Activated T-helper 1 cell treated with Interleukin-2 at 50 U/mL for 16 hours (primary cell): Measurements from ENCODE around the gene ZNF772.
A peak's percentile ranks its signal among the peaks of the same experiment; 100 is the strongest.

Experiments used
- DNase-seq: peaks from one replicate; pipeline ENCODE4 v3.0.0-alpha.2; 2020; ENCODE audit warnings: low read depth

Gene ZNF772

DNA sequence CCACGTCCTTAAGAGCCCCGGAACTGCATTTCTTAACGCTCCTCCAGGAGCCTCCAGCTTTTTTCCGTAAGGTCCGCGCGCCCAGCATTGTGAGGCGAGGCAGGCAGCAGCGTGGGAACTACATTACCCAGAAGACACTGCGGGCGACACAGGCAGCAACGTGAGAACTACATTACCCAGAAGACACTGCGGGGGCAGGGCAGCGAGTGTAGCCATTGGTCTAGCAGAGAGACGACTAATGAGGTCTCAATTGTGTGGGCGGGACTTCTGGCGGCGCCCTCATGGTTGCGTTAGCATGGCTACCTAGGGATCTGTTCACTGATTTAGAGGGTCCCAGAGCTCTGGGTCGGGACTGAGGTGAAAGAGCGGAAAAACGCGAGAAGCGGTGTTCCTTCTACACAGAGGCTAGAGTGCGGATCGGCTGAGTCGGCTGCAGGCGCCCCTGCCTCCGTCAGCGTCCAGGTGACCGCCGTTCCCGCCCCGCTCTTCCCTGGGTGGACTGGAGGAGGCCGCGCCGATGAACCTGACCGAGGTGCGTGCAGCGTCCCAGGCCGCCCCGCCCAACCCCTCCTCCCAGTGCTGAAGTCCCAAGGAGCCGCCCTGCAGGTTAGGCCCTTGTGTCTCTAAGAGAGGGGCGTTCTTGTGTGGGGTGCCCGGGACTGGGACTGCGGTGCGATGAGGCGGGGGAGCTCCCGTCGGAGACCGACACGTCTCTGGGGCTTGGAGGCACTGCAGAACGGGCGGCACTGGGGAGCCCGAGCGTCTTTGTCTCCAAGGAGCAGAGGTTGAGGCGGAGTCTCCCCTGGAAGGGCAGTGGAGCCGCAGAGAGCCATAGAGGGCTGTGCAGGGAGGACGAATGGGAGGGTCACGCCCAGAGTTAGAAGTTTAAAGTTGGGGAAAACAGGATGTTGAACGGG lies 42.0 kb downstream of the ZNF772 start, which contains the start of gene ZNF749:
Gene ZNF749, plus strand, starts transcription at position 264 of the 917 bp plus-strand sequence. Its CDS starts 254 bp downstream, at position 518.
- peak; percentile 90 for DNase-seq

DNA sequence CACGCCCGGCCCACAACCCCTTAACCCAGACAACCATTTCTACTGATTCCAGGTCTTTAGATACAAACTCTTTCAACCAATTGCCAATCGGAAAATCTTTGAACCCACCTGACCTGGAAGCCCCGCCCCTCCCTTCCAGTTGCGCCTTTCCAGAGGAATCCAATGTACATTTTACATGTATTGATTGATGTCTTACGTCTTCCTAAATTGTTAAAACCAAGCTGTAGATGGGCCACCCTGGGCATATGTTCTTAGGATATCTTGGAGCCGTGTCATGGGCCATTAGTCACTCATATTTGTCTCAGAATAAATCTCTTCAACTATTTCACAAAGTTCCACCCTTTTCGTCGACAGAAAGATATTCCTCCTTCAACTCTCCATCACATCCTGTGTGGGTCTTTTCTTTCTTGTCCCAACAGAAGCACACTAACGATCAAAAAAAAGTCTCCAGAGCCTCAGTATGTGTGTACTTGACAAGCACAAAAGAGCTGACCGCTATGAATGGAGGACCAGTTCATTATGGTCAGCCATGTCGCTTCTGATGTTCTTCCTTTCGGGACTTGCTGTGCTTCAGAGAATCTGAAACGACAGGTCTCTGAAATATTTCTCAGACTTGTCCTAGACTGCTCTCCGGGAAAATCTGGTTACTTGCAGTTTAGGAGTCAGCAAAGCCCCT lies 42.8 kb downstream of the ZNF772 start:
- DNase-seq: no peak

DNA sequence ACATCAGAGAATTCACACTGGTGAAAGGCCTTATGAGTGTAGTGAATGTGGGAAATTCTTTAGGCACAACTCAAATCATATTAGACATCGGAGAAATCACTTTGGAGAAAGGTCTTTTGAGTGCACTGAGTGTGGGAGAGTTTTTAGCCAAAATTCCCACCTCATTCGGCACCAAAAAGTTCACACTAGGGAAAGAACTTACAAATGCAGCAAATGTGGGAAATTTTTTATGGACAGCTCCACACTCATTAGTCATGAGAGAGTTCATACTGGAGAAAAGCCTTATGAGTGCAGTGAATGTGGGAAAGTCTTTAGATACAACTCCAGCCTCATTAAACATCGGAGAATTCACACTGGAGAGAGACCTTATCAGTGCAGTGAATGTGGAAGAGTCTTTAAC lies 56.3 kb downstream of the ZNF772 start:
- DNase-seq: no peak

DNA sequence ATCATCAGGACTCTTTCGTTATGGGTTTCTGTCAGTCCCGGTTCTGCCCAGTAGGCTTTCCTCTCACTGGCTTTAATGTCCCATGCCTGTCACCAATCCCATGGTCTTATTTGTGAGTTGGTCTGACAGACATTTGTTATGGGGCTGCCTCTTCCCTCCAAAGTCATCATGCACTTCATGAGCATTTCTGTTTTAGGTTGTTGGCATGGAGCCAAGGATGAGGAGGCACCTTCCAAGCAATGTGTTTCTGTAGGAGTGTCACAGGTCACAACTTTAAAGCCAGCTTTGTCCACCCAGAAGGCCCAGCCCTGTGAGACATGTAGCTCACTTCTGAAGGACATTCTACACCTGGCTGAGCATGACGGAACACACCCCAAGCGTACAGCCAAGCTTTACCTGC lies 57.9 kb downstream of the ZNF772 start:
- DNase-seq: no peak
